Right lung (tissue), 5 donors: Measurements from ENCODE around the gene TM9SF2. TPM values are rescaled to one million over a fixed set of nuclear protein-coding genes. Genes with fewer than 3 reads are reported as not detected.
A peak's percentile ranks its signal among the peaks of the same experiment; 100 is the strongest.
"Not testable (repeated sequence)": the region's sequence is repeated elsewhere in the genome, so short reads cannot be mapped to it uniquely, and the experiment has no call there.

Experiments
- DNase-seq, 2 donors: peaks; one replicate each; pipeline ENCODE4 v3.0.0-alpha.2; 2013
- polyA plus RNA-seq, 5 donors: library from polyadenylated mRNA; unstranded; fragments of 120-200 nt; gene quantifications; one replicate each; pipeline versions ENCODE4 v1.2.1 to v1.2.3, GENCODE V29; 2013; ENCODE audit warnings: inconsistent platforms in 1 of 5, low replicate concordance in 1 of 5; ENCODE audit not compliant: insufficient read length in 5 of 5, insufficient read depth in 1 of 5

TM9SF2 gene
- polyA plus RNA-seq, 5 donors: 125 to 157 (median 150) TPM

DNA sequence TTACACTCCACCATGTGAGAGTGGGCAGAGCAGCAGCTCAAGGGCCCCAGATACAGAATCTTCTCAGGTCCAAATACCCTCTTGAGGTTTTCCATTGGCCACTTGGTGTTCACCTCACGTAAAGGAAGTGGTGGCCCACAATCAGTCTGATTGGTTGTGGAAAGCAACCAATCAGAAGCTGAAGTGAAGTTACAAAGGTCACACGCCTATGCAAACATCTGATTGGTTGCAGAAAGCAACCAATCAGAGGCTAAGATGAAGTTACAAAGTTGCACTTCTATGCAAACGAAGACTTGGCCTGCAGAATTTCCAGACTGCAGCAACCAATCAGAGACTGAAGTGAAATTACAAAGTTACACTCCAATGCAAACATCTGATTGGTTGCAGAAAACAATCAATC is 14.3 kb upstream of the TM9SF2 start:
- DNase-seq: no peak

DNA sequence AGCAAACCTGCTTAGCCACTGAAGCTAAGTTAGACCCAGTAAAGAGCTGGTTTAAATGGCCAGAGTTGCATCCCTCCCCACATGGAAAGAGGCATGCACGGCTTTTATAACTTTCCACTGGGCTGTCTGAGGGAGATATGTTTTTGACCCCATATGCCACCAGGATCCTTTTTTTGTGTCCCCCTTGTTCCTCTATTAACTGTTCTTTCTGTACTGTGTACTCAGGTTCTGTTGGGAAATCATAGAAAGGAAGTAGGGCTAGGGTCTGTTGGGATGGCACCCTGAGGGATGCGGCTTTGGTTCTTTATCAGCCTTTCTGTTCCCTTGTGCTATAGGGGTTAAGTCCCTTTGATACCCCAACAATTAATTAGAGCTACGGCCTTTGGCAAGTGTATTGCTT is 12.2 kb upstream of the TM9SF2 start:
- no peak for DNase-seq

DNA sequence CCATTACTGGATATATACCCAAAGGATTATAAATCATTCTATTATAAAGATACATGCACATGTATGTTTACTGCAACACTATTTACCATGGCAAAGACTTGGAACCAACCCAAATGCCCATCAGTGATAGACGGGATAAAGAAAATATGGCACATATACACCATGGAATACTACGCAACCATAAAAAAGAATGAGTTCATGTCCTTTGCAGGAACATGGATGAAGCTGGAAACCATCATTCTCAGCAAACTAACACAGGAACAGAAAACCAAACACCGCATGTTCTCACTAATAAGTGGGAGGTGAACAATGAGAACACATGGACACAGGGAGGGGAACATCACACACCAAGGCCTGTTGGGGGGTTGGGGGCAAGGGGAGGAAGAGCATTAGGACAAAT is 9.5 kb upstream of the TM9SF2 start:
- DNase-seq: not testable (repeated sequence)

DNA sequence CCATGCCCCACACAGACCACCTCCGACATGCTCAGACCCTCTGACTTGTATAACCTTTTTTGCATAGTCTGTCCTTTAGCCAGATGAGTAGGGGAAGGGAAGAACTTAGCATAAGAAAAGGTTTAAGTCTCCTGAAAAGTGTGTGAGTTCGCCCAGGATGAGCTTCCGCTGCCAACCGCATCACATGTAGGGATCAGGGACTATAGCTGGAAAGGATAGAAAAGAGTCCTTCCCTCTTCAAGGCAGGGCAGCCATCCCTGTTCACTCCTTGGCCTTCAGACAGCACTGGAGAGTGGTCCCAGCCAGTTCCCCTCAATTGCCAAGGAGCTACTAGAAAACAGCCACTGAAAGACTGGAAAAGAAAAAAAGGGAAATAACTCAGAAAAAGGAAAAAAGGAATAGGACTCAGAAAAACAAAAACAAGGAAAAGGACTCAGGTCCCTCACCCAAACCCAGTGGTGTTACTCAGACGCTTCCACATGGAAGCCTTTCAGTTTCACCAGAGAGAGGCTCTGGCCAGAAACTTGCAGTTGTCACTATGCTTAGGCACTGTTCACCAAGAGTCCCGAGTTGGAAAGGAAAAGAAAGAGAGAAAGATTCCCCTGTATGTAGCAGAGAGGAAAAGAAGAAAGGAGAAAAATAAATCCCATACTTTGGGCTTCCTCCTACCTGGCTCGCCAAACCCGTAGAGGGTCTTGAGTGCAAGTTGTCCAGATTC is 5.6 kb upstream of the TM9SF2 start:
- DNase-seq: no peak

DNA sequence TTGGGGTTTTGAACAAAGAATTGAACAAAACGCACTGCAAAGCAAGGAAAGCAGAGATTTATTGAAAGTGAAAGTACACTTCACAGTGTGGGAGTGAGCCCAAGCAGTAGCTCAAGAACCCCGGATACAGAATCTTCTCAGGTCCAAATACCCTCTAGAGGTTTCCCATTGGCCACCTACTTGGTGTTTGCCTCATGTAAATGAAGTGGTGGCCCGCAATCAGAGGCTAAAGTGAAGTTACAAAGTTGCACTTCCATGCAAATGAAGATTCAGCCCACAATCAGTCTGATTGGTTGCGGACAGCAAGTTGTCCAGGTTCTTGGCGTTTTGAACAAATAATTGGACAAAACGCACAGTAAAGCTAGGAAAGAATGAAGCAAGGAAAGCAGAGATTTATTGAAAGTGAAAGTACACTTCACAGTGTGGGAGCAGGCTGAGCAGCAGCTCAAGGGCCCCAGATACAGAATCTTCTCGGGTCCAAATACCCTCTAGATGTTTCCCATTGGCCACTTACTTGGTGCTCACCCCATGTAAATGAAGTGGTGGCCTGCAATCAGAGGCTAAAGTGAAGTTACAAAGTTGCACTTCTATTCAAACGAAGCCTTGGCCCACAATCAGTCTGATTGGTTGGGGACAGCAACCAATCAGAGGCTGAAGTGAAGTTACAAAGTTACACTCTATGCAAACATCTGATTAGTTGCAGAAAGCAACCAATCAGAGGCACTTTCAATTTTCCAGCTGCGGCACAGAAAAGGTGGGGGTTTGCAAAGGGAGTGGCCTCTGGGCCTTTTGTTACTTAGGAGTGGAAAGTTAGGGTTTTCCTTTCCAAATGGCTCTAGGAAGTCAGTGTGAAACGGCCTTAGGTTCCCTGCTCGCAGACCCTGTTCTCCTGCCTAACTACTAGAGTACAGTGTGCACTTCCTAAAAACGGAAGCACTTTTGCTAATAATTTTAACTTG is 4.8 kb upstream of the TM9SF2 start:
- DNase-seq: no peak

DNA sequence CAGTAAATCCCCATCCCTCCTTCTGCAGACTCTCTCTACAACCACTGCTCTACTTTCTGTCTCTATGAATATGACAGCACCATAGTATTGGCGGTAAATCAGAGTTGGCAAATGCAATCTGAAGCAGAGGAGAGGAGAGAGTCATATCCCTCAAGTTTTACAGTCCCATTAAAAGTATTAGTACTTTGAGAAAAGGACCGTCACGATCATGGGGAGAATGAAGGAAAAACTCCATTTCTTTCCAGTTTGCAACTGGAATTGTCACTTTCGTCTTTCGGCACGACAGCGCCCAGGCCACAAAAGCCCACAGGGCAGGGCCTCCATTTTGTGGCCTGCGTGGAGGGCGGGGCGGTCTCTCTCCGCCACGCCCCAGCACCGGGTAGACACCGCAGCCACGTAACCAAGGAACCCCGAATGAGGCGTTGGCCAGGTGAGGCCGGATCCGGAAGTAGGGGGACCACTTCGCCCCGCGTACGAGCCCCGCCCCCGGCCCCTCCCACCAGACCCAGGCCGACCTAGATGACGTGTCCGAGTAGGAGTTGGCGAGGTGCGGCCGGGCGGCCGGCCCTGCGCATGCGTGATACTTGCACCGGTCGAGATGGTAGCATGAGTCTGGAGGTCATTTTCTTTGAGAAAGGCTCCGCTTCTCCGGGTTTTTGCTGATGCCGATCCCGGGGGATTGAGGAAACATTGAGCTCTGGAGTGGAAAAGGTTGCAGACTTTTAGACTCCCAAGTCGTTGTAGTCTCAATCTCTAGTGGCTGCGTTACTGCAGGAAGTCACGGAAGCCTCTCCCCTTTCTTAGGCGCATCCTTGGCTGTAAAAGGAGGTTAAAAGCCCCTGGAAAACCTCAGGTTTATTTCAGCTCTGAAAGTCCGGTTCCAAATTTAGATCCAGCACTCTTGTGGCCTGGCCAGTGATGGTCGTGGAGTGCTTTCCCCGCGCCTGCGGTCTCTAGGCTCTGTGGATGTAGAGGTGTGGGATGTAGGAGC is 2.8 kb upstream of the TM9SF2 start:
- peak; percentile 98 for DNase-seq

DNA sequence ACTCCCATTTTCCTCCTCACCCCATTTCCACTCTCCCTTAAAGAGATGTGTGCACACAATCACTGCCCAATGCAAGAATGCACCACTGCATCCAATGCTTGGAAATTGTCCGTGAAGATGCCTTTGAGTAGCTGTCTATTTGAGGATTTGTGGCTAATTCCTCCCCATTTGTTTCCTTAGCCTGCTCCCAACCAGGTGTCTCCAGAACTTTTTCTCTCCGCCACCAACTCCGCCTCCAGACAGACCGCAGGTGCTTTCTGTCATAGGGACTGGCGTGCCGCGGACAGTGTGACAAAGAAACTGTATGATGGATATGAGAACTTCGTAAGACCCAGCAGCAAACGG is 461 bp upstream of the TM9SF2 start:
- DNase-seq: no peak

DNA sequence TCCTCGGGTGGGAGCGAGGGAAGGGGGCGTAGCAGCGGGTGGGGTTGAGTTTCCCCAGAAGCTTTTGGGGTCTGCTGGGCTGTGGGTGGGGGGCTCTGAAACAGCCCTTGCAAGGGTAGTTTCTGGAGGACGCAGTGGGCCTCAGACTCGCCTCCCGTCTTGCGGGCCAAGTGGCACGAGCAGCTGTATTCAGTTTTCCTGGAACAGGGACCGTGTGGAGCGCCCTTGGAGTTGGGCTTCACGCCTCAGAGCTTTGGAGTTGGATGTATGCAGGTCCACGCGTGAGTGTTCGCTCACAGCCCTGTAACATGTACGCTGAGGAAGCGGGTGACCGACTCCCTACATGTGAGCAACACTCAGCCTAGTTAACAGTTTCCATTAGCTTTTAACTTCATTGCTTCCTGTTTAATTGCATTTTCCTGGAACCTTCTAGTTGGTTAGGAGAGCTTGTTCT is 603 bp downstream of the TM9SF2 start:
- DNase-seq: no peak

DNA sequence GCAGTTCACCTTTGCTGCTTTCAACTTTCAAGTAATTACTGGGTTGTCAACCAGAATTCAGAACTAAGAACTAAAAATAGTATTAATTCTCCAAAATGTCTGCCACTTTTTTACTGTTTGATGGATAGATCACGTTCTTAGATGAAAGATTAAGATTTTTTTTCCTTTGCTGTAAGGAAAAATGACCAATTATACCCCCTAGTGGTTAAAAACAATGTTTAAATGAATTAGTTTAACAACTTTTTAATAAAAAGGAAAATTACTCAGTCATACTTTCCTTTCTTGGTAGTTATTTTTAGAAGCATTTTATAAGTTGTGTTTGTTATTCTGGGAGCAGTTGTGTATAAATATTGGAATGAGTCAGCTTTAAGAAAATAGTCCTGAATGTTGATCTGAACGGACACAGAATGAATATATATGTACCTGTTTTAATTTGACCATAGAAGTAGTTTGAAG is 4.6 kb downstream of the TM9SF2 start:
- no peak for DNase-seq

DNA sequence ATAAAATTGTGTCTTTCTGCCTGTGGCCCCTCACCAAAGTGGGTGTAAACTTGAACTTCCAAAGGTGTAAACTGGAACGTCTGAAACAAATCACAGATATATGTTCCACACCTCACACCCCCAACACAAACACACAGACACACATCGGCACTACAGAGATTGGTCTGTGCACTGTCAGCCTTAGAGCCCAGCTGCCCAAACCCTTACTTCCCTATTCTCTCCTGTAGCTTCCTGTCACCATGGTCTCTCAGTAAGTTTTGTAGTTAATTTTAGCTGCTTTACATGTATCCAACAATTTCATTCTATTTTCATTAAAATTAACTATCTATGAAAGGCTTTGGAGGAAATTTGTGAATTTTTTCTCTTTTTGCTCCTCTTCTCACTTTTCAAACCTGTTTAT is 5.4 kb downstream of the TM9SF2 start:
- DNase-seq: no peak

DNA sequence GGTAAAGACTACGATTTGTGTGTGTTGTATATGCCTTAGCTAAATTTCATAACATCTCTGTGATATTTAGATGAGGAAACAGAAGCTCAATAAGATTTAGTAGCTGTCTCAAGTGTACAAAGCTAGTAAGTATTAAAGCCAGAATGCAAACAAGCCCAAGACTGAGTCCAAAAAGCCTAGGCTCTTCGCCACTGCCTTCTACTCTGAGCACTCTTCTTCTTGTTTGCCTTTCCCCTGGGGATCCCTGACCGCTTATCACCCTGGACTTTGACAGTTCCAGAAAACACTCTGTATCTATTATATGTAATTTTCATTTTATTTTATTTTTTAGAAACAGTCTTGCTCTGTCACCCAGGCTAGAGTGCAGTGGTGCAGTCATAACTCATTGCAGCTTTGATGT is 5.8 kb downstream of the TM9SF2 start:
- no peak for DNase-seq

DNA sequence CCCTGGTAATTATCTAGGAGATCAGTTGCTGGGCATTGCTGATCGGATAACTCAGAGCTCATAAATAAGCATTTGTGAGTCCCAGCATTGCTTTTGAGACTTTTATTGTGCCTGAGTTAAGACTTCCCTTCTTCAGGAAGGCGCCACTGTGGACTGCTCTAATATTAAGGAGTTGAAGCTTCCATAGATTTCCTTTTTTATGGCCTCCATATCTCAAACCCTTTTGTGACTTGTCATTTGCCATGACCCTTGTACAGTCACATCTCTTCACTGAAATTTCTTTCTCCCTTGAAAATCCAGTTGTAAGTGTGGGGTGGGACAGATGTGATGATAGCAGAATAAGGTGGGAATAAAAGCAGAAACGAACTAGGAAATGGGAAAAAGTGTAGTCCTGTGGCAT is 6.3 kb downstream of the TM9SF2 start:
- no peak for DNase-seq

DNA sequence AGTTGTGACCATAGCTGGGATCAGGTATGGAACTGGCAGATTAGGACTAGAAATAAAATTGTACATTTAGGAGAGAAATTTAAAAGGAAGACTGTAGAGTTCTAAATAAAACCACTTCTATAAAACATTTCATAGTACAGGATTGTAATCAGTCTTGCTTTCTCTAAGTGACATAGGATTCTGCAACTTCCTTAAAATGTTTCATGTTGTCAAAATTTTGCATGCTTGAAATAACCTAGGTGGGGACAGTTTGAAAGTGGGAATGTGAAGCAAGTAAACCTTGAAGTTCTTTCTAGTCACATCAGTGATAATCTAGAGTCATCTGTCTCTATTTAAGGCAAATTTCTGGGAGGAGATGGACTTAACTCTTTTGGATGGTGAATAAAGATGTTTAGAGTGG is 6.7 kb downstream of the TM9SF2 start:
- no peak for DNase-seq

DNA sequence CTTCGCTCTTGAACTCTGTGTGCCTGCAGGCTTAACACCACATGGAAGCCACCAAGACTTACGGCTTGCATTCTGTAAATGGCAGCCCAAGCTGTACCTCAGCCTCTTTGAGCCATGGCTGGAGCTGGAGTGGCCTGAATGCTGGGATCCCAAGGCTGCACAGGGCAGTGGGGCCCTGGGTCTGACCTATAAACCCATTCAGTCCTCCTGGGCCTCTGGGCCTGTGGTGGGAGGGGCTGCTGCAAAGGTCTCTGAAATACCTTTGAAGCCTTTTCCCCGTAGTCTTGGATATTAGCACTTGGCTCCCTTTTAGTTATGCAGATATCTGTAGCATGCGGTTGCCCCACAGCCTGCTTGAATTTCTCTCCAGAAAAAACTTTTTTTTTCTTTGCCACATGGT is 8.2 kb downstream of the TM9SF2 start:
- no peak for DNase-seq

DNA sequence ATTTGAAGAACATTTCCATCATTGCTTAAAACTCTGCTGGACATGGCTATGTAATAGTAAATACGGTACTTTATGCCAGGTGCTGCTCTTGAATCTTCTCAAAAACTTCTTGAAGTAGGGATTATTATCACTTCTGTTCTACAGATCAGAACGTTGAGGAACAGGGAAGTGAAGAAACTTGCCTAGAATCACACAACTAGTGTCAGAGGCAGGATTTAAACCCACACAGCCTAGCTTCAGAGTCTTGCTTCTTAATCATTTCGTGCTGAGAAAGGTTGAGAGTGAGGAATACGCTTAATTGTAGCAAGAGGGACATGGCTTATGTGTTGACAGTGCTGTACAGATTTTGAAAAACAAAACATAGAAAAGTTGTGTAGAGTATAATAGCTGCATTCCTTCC is 13.5 kb downstream of the TM9SF2 start:
- DNase-seq: no peak

DNA sequence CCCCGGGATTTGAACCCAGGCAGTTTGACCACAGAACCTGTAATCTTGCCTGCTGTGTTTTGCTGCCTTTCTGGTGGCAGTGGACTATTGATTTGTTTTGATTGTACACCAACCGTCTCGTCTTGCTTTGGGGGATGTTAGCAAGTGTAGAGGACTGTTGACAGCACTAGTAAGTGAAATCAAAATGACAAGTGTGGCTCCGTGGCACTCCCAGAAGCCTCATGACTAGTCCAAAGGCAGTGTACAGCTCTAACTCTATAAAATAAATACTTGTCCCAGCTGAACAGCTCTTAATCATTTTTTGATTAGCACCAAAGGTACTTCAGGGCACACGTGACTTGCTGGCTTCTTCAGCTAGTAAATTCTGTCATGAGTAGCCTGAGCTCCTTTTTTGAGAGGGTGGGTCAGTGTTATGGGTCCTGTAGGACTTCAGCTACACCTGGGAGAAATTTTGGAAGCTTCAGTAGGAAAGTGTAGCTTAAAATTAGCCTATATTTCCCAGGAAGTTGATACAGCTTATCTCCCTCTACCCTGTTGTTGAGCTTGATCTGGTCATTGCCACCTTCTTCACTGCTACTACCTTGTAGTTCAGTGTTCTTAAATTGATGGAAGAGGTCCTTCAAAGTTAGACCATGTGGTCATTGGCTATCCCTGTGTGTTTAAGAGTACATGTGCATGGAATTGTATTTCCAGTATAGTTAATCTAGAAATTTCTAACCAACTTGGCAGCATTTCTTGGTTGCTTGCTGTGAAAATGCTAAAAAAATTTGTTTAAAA is 15.1 kb downstream of the TM9SF2 start:
- no peak for DNase-seq

DNA sequence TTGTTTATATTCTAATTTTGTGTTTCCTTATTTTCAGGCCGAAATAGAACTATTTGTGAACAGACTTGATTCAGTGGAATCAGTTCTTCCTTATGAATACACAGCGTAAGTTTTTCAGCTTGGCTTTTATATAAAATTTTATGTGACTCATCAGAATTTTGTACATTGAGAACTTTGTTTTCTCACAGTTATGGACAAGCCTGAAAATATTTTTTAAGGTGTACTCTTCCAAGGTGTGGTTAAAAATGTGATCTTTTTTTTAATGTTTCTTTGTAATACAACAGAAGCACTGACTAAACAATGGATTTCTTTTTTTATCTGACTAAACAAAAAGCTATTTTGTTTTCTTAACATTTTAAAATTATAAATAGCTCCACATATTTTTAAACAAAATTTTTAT is 16.3 kb downstream of the TM9SF2 start:
- no peak for DNase-seq

DNA sequence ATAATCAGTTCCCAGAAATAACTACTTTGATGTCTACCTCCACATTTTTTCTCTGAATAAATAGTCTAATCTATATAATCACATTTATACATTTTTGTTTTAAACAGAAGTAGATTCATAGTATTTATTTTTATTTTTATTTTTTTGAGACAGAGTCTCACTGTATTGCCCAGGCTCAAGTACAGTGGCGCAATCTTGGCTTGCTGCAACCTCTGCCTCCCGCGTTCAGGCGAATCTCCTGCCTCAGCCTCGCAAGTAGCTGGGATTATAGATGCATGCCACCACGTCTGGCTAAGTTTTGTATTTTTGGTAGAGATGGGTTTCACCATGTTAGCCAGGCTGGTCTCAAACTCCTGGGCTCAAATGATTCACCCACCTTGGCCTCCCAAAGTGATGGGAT is 16.7 kb downstream of the TM9SF2 start:
- DNase-seq: no peak

DNA sequence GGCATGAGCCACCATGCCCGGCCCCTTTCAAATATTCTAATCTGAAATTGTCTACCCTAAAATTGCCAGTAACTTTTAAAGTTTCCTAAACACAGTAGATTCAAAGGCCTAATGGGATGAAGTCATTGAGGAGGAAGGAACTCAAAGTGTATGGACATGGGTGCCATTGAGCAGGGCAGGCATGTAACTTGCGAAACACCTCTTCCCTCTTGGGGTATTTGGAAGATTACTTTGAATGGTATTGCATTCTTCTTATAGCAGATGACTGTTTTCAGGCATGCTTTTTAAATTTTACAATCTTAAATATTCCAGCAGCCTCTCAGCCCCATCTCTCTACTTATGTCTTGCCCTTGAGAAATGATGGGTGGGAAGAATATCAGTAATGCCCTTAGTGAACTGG is 21.0 kb downstream of the TM9SF2 start:
- no peak for DNase-seq

DNA sequence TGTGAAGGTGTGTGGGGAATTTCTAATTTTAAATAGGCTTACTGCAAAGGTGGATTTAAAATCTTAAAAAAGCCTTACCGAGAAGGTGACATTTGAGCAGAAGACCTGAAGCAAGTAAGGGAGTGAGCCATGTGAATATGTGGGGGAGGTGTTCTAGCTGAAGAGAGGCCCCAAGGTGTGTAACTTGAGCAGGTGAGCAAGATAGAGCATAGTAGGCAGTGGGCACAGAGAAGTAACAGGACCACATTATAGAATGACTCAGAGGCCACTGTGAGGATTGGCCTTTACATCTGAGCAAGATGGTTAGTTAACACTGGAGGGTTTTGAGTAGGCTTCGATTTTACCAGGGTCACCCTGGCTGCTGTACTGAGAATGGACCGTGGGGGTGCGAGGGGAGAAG is 22.6 kb downstream of the TM9SF2 start:
- DNase-seq: no peak

DNA sequence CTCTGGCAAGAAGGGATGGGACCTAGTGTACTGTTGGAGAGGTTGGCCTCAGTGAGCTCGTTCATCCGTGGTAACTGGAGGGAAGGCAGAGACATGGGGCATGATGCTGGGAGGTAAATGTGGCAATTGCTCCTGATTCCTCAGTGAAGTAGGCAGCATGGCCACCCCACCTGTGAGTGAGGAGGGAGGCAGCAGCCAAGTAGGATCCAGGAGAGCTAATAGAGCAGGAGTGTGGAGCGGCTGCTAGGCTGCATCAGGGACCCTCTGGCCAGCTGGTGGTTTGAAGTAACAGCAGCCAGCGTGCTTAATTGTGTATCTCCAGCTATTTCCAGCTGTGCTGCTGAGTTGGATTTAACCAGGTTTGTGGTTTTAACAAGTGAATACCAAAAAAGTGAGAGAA is 24.7 kb downstream of the TM9SF2 start:
- no peak for DNase-seq
